Caco-2 (cell line): ENCODE measurements around the gene SMPDL3A. TPM values are rescaled to one million over a fixed set of nuclear protein-coding genes. Genes with fewer than 3 reads are reported as not detected.

Experiments
- BruUV-seq: library from RNA; stranded (reverse); fragments of 400-500 nt; replicated peaks from 2 replicates; lab custom pipeline; 2021; lab: Mats Ljungman, UMichigan
- CTCF ChIA-PET: fragments of 300-600 bp; sonication (Branson Sonifier 250); formaldehyde crosslinking; loops from one replicate; lab custom pipeline; 2022; ENCODE audit warnings: antibody characterized with exemption; lab: Charles Lee
- POLR2A ChIA-PET: fragments of 300-600 bp; sonication (Branson Sonifier 250); formaldehyde crosslinking; loops from one replicate; lab custom pipeline; 2022; ENCODE audit warnings: antibody characterized with exemption; lab: Charles Lee
- DNase-seq, 2 experiments: peaks; one replicate each; pipeline versions ENCODE4 v3.0.0 to v3.0.0-alpha.2; 2020 to 2022
- H3K27me3 ChIP-seq: replicated peaks from 2 replicates; pipeline ENCODE4 v1.6.0; 2011; ENCODE audit warnings: low read length; ENCODE audit not compliant: control insufficient read depth, insufficient read depth
- H3K36me3 ChIP-seq: 2 replicates; pipeline ENCODE4 v1.5.1; 2011; ENCODE audit warnings: low read length; ENCODE audit not compliant: control insufficient read depth, insufficient read depth
- H3K4me1 ChIP-seq: fragments of 250-450 bp; sonication (Bioruptor Pico); 2 replicates; pipeline ENCODE4 v1.5.1; 2020; ENCODE audit warnings: mild to moderate bottlenecking
- H3K4me3 ChIP-seq: 2 replicates; pipeline ENCODE4 v1.5.1; 2011; ENCODE audit warnings: low read depth, mild to moderate bottlenecking, control low read depth, low read length
- H3K9me3 ChIP-seq: fragments of 250-450 bp; sonication (Bioruptor Pico); 2 replicates; pipeline ENCODE4 v1.5.1; 2020; ENCODE audit warnings: mild to moderate bottlenecking, moderate library complexity
- H3K27ac Mint-ChIP-seq: one replicate; pipeline ENCODE4 v1.8.0; 2022; ENCODE audit warnings: mixed read lengths; ENCODE audit not compliant: unreplicated experiment
- H3K27me3 Mint-ChIP-seq: one replicate; pipeline ENCODE4 v1.8.0; 2022; ENCODE audit warnings: mixed read lengths; ENCODE audit not compliant: insufficient read depth, unreplicated experiment
- H3K36me3 Mint-ChIP-seq: one replicate; pipeline ENCODE4 v1.8.0; 2022; ENCODE audit warnings: mild to moderate bottlenecking, mixed read lengths; ENCODE audit not compliant: insufficient read depth, unreplicated experiment
- H3K4me1 Mint-ChIP-seq: one replicate; pipeline ENCODE4 v1.8.0; 2022; ENCODE audit warnings: low read depth, mixed read lengths; ENCODE audit not compliant: unreplicated experiment
- H3K4me3 Mint-ChIP-seq: one replicate; pipeline ENCODE4 v1.8.0; 2022; ENCODE audit warnings: mild to moderate bottlenecking, moderate library complexity, mixed read lengths; ENCODE audit not compliant: unreplicated experiment
- H3K9me3 Mint-ChIP-seq: one replicate; pipeline ENCODE4 v1.8.0; 2022; ENCODE audit warnings: mixed read lengths; ENCODE audit not compliant: unreplicated experiment
- intact Hi-C: fragments of 100-400 bp; cut with micrococcal nuclease; formaldehyde crosslinking; loops from one replicate; pipeline ENCODE4 v1.10.0; 2022; ENCODE audit not compliant: unreplicated experiment
- total RNA-seq: library from RNA; stranded (reverse); gene quantifications from 2 replicates; pipeline ENCODE4 v1.2.3, GENCODE V29; 2022
- TF ChIP-seq, protein P1 (sequence below), 2 experiments: fragments of 200-600 bp in 1 of 2; IDR thresholded peaks; 1 replicate in 1 of 2; 2 replicates in 1 of 2; pipeline versions ENCODE4 v1.5.1 to v1.8.0; 2011 to 2022; ENCODE audit warnings: antibody characterized with exemption in 1 of 2, control low read depth in 1 of 2, inconsistent platforms in 1 of 2, low read depth in 1 of 2, low read length in 1 of 2, mild to moderate bottlenecking in 1 of 2, moderate library complexity in 1 of 2; ENCODE audit not compliant: insufficient read depth in 1 of 2, severe bottlenecking in 1 of 2, unreplicated experiment in 1 of 2

Gene SMPDL3A
- total RNA-seq, 1 experiment from 2014 or later, result 21.7 TPM

DNA sequence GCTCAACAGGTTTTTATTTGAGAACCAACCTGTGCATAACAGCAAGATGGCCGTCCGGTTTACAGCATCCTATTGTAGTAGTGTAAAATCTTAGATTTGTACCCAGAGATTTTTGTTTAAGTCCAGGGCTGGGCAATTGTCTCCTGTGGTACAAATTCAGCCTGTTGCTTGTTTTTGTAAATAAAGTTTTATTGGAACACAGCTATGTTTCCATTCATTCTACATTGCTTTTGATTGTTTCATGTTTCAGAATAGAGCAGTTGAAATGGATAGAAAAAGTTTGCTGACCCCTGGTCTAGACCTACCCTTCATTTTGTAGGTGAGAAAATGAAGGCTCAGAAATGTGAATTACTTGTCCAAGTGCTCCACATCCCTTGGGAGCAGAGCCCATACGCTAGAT, 8.5 kb downstream of the SMPDL3A start:
- CTCF ChIA-PET, result interaction anchor here (1.3 to 1.4 kb wide), 2 partner anchors 25 to 26 kb away, joined by 5 to 8 read pairs; no protein-coding TSS in a partner anchor

DNA sequence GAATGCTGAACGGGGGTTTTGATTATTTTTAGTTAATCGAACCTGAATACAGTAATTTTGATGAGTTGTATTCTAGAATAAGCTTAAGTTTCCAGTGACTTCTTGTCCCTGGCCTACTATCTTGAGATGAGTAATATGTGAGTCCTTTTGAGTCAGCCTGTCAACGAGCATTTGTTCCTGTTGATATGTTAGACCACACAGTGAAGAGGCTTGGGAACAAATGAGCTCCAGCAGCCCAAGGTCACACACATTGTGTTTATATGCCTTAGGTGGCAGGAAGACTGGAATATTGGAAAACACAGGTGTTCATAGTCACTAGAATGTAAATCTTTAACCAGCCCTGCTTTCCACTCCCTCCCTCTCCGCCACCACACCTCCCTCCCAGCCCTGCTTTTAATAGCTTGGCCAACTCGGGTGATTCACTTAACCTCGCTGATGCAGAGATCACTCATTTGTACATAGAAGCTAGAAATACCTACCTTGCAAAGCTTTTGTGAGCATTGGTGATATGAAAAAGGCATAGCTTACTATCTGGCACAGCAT, 9.1 kb downstream of the SMPDL3A start:
- H3K27me3 ChIP-seq, result no peaks in the 10 kb centered on the region
- TF ChIP-seq, protein P1, sequence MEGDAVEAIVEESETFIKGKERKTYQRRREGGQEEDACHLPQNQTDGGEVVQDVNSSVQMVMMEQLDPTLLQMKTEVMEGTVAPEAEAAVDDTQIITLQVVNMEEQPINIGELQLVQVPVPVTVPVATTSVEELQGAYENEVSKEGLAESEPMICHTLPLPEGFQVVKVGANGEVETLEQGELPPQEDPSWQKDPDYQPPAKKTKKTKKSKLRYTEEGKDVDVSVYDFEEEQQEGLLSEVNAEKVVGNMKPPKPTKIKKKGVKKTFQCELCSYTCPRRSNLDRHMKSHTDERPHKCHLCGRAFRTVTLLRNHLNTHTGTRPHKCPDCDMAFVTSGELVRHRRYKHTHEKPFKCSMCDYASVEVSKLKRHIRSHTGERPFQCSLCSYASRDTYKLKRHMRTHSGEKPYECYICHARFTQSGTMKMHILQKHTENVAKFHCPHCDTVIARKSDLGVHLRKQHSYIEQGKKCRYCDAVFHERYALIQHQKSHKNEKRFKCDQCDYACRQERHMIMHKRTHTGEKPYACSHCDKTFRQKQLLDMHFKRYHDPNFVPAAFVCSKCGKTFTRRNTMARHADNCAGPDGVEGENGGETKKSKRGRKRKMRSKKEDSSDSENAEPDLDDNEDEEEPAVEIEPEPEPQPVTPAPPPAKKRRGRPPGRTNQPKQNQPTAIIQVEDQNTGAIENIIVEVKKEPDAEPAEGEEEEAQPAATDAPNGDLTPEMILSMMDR (IDR thresholded peaks at IDR 0.05; ENCODE audit: insufficient read depth in 1 of 2, low read depth in 1 of 2, low read length in 1 of 2, severe bottlenecking in 1 of 2, unreplicated experiment in 1 of 2), result no peak
- CTCF ChIA-PET, result interaction anchor here (0.9 to 1.4 kb wide), 3 partner anchors 9 to 27 kb away, joined by 5 to 9 read pairs (median 8); partner anchors contain the start of gene SMPDL3A
- H3K9me3 ChIP-seq, result no peaks in the 10 kb centered on the region
- H3K4me1 ChIP-seq, result peaks cover 47% of the 10 kb centered on the region
- peak; percentile 61 to 62 for DNase-seq
- Mint-ChIP-seq H3K4me1 (peaks cover 15% of the 10 kb centered on the region), H3K27ac (peak overlapping the region; percentile 21), H3K9me3 (no peaks in the 10 kb centered on the region), H3K27me3 (no peaks in the 10 kb centered on the region), H3K36me3 (peaks cover 13% of the 10 kb centered on the region), H3K4me3 (no peak overlapping the region)
- POLR2A ChIA-PET, result interaction anchor here (0.9 kb wide), 1 partner anchor 9 kb away, joined by 3 read pairs; the partner anchor contains the start of gene SMPDL3A
- intact Hi-C loops, result no loop called here
- no peaks in the 10 kb centered on the region for H3K36me3 ChIP-seq
- H3K4me3 ChIP-seq, result no peak overlapping the region
- BruUV-seq, result no TSS peak

More for the DNA sequence above, 8.5 kb downstream of the SMPDL3A start:
- Histone ChIP-seq H3K36me3 (no peaks in the 10 kb centered on the region), H3K4me3 (no peak overlapping the region), H3K27me3 (no peaks in the 10 kb centered on the region), H3K9me3 (no peaks in the 10 kb centered on the region), H3K4me1 (peaks cover 51% of the 10 kb centered on the region)
- no TSS peak for BruUV-seq
- Mint-ChIP-seq H3K4me3 (no peak overlapping the region), H3K27ac (peak overlapping the region; percentile 21), H3K9me3 (no peaks in the 10 kb centered on the region), H3K27me3 (no peaks in the 10 kb centered on the region), H3K4me1 (peaks cover 21% of the 10 kb centered on the region), H3K36me3 (peaks cover 13% of the 10 kb centered on the region)
- POLR2A ChIA-PET, result interaction anchor here (0.9 kb wide), 1 partner anchor 8 kb away, joined by 3 read pairs; the partner anchor contains the start of gene SMPDL3A
- intact Hi-C loops, result no loop called here
- no peak for DNase-seq
- TF ChIP-seq, protein P1 (IDR thresholded peaks at IDR 0.05; ENCODE audit: insufficient read depth in 1 of 2, low read depth in 1 of 2, low read length in 1 of 2, severe bottlenecking in 1 of 2, unreplicated experiment in 1 of 2), result no peak

DNA sequence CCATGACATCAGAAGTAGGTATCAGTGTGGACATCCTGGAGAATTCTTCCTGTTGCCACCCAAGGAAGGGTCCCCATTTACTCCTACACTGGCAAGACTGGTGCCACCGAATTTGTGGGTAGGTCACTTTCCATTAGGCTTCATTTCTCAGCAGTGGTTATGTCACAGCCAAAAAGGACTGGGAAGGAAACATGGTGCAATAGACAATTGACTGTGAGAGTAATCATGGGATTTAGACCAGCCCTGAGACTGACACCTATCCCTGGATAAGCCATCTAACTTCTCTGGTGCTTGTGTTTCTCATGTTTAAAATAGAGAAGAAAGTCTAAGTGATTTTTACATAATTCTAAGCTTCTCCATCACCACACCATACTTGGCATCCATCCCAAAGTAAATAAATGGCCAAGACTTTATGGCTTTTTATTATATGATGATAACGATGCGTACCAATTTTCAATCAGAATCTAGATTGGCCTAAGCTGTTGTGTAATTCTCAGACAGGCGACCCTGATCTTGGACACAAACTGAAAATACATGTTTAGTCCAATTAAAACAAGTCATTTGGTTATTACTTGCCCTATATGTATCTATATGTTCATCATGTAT, 10.2 kb downstream of the SMPDL3A start:
- Mint-ChIP-seq H3K36me3 (peaks cover 13% of the 10 kb centered on the region), H3K4me3 (no peak overlapping the region), H3K9me3 (no peaks in the 10 kb centered on the region), H3K27ac (no peak overlapping the region), H3K27me3 (no peaks in the 10 kb centered on the region), H3K4me1 (peaks cover 22% of the 10 kb centered on the region)
- DNase-seq, result no peak
- ChIA-PET CTCF (no interaction called here), POLR2A (no interaction called here)
- peaks cover 46% of the 10 kb centered on the region for H3K4me1 ChIP-seq
- no peaks in the 10 kb centered on the region for H3K36me3 ChIP-seq
- intact Hi-C loops, result no loop called here
- no TSS peak for BruUV-seq
- TF ChIP-seq, protein P1 (IDR thresholded peaks at IDR 0.05; ENCODE audit: insufficient read depth in 1 of 2, low read depth in 1 of 2, low read length in 1 of 2, severe bottlenecking in 1 of 2, unreplicated experiment in 1 of 2), result no peak
- no peaks in the 10 kb centered on the region for H3K9me3 ChIP-seq
- H3K4me3 ChIP-seq, result no peak overlapping the region
- no peaks in the 10 kb centered on the region for H3K27me3 ChIP-seq
